22Rv1 (cell line): ENCODE data around the gene TMSB4X.

Experiments
- CTCF ChIP-seq: fragments of 450-650 bp; IDR thresholded peaks from 2 replicates; pipeline ENCODE4 v1.5.1; 2017; ENCODE audit warnings: mild to moderate bottlenecking
- ZFX ChIP-seq: fragments of 450-650 bp; IDR thresholded peaks from 2 replicates; pipeline ENCODE4 v1.6.1; 2017; ENCODE audit warnings: antibody characterized with exemption, borderline replicate concordance

GRCh38 chrX:12996934-12997435 lies 22.1 kb downstream of the TMSB4X start:
- TF ChIP-seq CTCF (no peak), ZFX (no peak)
